Activated CD4-positive, alpha-beta T cell treated with anti-CD3 and anti-CD28 coated beads for 24 hours (primary cell): ENCODE data around the gene GRAP2.

Experiments
- DNase-seq, 2 donors: peaks; one replicate each; pipeline ENCODE4 v3.0.0-alpha.2; 2020; ENCODE audit warnings: low read depth in 2 of 2

GRAP2 gene

GRCh38 chr22:39965748-39966147 lies 64.9 kb downstream of the GRAP2 start:
- DNase-seq = no peak

- no peak for DNase-seq
Measured at GRCh38 chr22:39966470-39966869, 65.6 kb downstream of the GRAP2 start.

GRCh38 chr22:39967103-39967829 lies 66.4 kb downstream of the GRAP2 start:
- DNase-seq = no peak

GRCh38 chr22:39967996-39968972 lies 67.4 kb downstream of the GRAP2 start:
- DNase-seq = no peak

GRCh38 chr22:39970742-39971141 lies 69.9 kb downstream of the GRAP2 start:
- DNase-seq = no peak

- DNase-seq = no peak
Measured at GRCh38 chr22:39972641-39973040, 71.8 kb downstream of the GRAP2 start.

- no peak for DNase-seq
Measured at GRCh38 chr22:39973656-39974055, 72.8 kb downstream of the GRAP2 start.

- no peak for DNase-seq
Measured at GRCh38 chr22:39974065-39974464, 73.2 kb downstream of the GRAP2 start.

GRCh38 chr22:39979048-39979447 lies 78.2 kb downstream of the GRAP2 start:
- no peak for DNase-seq

GRCh38 chr22:39979458-39979857 lies 78.6 kb downstream of the GRAP2 start:
- DNase-seq = no peak

GRCh38 chr22:39980596-39980995 lies 79.7 kb downstream of the GRAP2 start:
- DNase-seq = no peak

GRCh38 chr22:39983346-39983745 lies 82.5 kb downstream of the GRAP2 start:
- DNase-seq = no peak

- no peak for DNase-seq
Measured at GRCh38 chr22:39984006-39984405, 83.1 kb downstream of the GRAP2 start.

- DNase-seq = no peak
Measured at GRCh38 chr22:39984746-39985145, 83.9 kb downstream of the GRAP2 start.

- no peak for DNase-seq
Measured at GRCh38 chr22:39985383-39986035, 84.6 kb downstream of the GRAP2 start.

GRCh38 chr22:39988386-39989114 lies 87.7 kb downstream of the GRAP2 start:
- DNase-seq = no peak

- DNase-seq = no peak
Measured at GRCh38 chr22:39989633-39990032, 88.7 kb downstream of the GRAP2 start.

- DNase-seq = no peak
Measured at GRCh38 chr22:39990686-39991085, 89.8 kb downstream of the GRAP2 start.

- no peak for DNase-seq
Measured at GRCh38 chr22:39991159-39991860, 90.4 kb downstream of the GRAP2 start.

GRCh38 chr22:39992088-39992826 lies 91.4 kb downstream of the GRAP2 start:
- DNase-seq = no peak
